Astrocyte of the hippocampus (primary cell): ENCODE results near the gene CTNNBIP1.
"Not testable (repeated sequence)": the region's sequence is repeated elsewhere in the genome, so short reads cannot be mapped to it uniquely, and the experiment has no call there.

ENCODE experiments used
- DNase-seq: peaks from one replicate; pipeline ENCODE4 v3.0.0; 2011; ENCODE audit warnings: low read depth, low spot score

The CTNNBIP1 gene

DNA sequence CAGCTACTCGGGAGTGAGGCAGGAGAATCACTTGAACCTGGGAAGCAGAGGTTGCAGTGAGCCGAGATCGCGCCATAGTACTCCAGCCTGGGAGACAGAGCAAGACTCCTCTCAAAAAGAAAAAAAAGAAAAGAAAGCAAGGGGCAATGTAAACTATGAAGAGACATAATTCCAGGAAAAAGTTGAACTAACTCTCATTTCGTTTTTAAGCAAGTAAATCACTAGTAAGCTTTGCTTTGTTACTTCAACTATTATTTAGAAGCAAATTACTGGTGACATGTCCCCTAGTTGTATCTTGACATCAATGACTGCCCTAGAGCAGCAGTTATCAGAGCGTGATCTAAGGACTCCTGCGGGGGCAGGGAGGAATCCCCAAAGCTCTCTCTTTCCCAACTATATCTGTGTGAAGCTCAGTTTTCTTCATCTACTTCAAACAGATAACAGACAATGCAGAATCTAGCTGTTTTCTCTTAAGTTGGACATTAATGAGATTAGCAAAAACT is 105.0 kb downstream of the CTNNBIP1 start:
- DNase-seq, result no peak

DNA sequence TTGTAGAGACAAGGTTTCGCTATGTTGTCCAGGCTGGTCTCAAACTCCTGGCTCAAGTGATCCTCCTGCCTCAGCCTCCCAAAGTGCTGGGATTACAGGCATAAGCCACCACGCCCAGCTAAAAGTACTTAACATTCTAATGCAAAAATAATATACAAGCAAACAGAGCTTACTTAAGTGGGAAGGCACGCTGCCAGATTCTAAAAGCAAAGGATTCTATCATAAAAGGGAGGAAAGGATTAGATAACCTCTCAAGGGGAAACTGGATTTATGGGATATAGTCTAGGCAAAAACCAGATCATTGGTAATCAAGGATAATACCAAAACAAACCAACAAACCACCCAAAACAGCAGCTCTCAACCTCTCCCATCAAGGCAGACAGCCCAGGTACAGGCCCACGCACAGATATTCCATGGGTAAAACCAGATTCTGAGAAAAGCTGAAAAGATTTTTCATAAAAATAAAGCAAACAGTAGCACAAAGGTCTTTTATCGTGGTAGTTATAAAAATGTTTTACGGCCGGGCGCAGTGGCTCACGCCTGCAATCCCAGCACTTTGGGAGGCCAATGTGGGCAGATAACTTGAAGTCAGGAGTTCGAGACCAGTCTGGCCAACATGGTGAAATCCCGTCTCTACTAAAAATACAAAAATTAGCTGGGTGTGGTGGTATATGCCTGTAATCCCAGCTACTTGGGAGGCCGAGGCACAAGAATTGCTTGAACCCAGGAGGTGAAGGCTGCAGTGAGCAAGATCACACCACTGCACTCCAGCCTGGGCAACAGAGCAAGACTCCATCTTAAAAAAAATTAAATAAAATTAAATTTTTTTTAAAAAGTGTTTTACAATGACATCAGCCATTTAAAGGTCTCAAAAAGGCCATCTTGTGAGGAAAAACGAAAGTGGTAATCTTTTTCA is 106.8 kb downstream of the CTNNBIP1 start:
- not testable (repeated sequence) for DNase-seq

- DNase-seq, result no peak
Observed at GRCh38 chr1:9801909-9802308, 108.2 kb downstream of the CTNNBIP1 start.
